Astrocyte (in vitro differentiated cells and primary cell): Measurements from ENCODE around the gene LEMD2. TPM values are rescaled to one million over a fixed set of nuclear protein-coding genes. Genes with fewer than 3 reads are reported as not detected.
A peak's percentile ranks its signal among the peaks of the same experiment; 100 is the strongest.

Experiments used
- DNase-seq: peaks from one replicate; pipeline ENCODE4 v3.0.0-alpha.2; 2010; ENCODE audit warnings: low read depth
- FAIRE-seq: peaks from 2 replicates; lab custom pipeline; 2011; peaks lifted over from hg19 to GRCh38; lab: Jason Lieb, UNC
- H2AFZ ChIP-seq: 2 replicates; pipeline ENCODE4 v1.6.0; 2012; ENCODE audit warnings: low read depth, low read length, inconsistent platforms
- H3K27ac ChIP-seq: 2 replicates; pipeline ENCODE4 v1.5.1; 2011; ENCODE audit warnings: low read depth, low read length, inconsistent platforms
- H3K27me3 ChIP-seq: 2 replicates; pipeline ENCODE4 v1.6.0; 2011; ENCODE audit warnings: low read length, inconsistent platforms; ENCODE audit not compliant: insufficient read depth
- H3K36me3 ChIP-seq: 2 replicates; pipeline ENCODE4 v1.5.1; 2011; ENCODE audit warnings: low read length, inconsistent platforms; ENCODE audit not compliant: insufficient read depth
- H3K4me1 ChIP-seq: 2 replicates; pipeline ENCODE4 v1.5.1; 2011; ENCODE audit warnings: low read length, inconsistent platforms; ENCODE audit not compliant: insufficient read depth
- H3K4me2 ChIP-seq: 2 replicates; pipeline ENCODE4 v1.6.0; 2012; ENCODE audit warnings: low read length, inconsistent platforms
- H3K4me3 ChIP-seq: 2 replicates; pipeline ENCODE4 v1.5.1; 2011; ENCODE audit warnings: low read depth, mild to moderate bottlenecking, low read length, inconsistent platforms; ENCODE audit not compliant: insufficient read depth
- H3K79me2 ChIP-seq: 2 replicates; pipeline ENCODE4 v1.6.0; 2012; ENCODE audit warnings: mild to moderate bottlenecking, low read length, inconsistent platforms; ENCODE audit not compliant: insufficient read depth
- H3K9ac ChIP-seq: 2 replicates; pipeline ENCODE4 v1.6.0; 2012; ENCODE audit warnings: mild to moderate bottlenecking, low read length, inconsistent platforms
- H3K9me3 ChIP-seq: 2 replicates; pipeline ENCODE4 v1.5.1; 2012; ENCODE audit warnings: low read depth, mild to moderate bottlenecking, low read length, inconsistent platforms; ENCODE audit not compliant: insufficient read depth
- H4K20me1 ChIP-seq: 2 replicates; pipeline ENCODE4 v1.6.0; 2012; ENCODE audit warnings: low read length, inconsistent platforms; ENCODE audit not compliant: insufficient read depth
- H3K27ac Mint-ChIP-seq: one replicate; pipeline ENCODE4 v1.8.0; 2021; ENCODE audit warnings: mild to moderate bottlenecking, mixed read lengths; ENCODE audit not compliant: unreplicated experiment
- H3K27me3 Mint-ChIP-seq: one replicate; pipeline ENCODE4 v1.8.0; 2021; ENCODE audit warnings: low read depth, mixed read lengths; ENCODE audit not compliant: unreplicated experiment
- H3K36me3 Mint-ChIP-seq: one replicate; pipeline ENCODE4 v1.8.0; 2021; ENCODE audit warnings: low read depth, mixed read lengths; ENCODE audit not compliant: unreplicated experiment
- H3K4me1 Mint-ChIP-seq: one replicate; pipeline ENCODE4 v1.8.0; 2021; ENCODE audit warnings: low read depth, mixed read lengths; ENCODE audit not compliant: unreplicated experiment
- H3K4me3 Mint-ChIP-seq: one replicate; pipeline ENCODE4 v1.8.0; 2021; ENCODE audit warnings: mild to moderate bottlenecking, moderate library complexity, mixed read lengths; ENCODE audit not compliant: unreplicated experiment
- H3K9me3 Mint-ChIP-seq: one replicate; pipeline ENCODE4 v1.8.0; 2021; ENCODE audit warnings: mild to moderate bottlenecking, mixed read lengths; ENCODE audit not compliant: unreplicated experiment
- EZH2 ChIP-seq: IDR thresholded peaks from 2 replicates; pipeline ENCODE4 v1.6.1; 2012; ENCODE audit warnings: mild to moderate bottlenecking, low read length, inconsistent platforms; ENCODE audit not compliant: insufficient read depth
- total RNA-seq: library from RNA; stranded (reverse); gene quantifications from 2 replicates; pipeline ENCODE4 v1.2.1, GENCODE V29; 2021
- TF ChIP-seq, protein P1 (sequence below): IDR thresholded peaks from 2 replicates; pipeline ENCODE4 v1.5.1; 2011; ENCODE audit warnings: low read depth, mild to moderate bottlenecking, inconsistent platforms, low read length, moderate library complexity; ENCODE audit not compliant: insufficient read depth

LEMD2 gene
- total RNA-seq, 1 donor from 2014 or later: 62.2 TPM

GRCh38 chr6:33751771-33752645 lies 36.9 kb downstream of the LEMD2 start:
- Mint-ChIP-seq H3K27me3 (peaks cover 11% of the 10 kb centered on the region), H3K27ac (no peak overlapping the region), H3K4me1 (peaks cover 13% of the 10 kb centered on the region), H3K4me3 (no peak overlapping the region), H3K9me3 (no peaks in the 10 kb centered on the region), H3K36me3 (no peaks in the 10 kb centered on the region)
- TF ChIP-seq EZH2: no peak
- TF ChIP-seq, protein P1, sequence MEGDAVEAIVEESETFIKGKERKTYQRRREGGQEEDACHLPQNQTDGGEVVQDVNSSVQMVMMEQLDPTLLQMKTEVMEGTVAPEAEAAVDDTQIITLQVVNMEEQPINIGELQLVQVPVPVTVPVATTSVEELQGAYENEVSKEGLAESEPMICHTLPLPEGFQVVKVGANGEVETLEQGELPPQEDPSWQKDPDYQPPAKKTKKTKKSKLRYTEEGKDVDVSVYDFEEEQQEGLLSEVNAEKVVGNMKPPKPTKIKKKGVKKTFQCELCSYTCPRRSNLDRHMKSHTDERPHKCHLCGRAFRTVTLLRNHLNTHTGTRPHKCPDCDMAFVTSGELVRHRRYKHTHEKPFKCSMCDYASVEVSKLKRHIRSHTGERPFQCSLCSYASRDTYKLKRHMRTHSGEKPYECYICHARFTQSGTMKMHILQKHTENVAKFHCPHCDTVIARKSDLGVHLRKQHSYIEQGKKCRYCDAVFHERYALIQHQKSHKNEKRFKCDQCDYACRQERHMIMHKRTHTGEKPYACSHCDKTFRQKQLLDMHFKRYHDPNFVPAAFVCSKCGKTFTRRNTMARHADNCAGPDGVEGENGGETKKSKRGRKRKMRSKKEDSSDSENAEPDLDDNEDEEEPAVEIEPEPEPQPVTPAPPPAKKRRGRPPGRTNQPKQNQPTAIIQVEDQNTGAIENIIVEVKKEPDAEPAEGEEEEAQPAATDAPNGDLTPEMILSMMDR: no peak
- Histone ChIP-seq H3K27ac (no peak overlapping the region), H3K9me3 (no peaks in the 10 kb centered on the region), H4K20me1 (no peaks in the 10 kb centered on the region), H3K36me3 (no peaks in the 10 kb centered on the region), H3K79me2 (no peaks in the 10 kb centered on the region), H3K27me3 (no peaks in the 10 kb centered on the region), H3K4me2 (no peak overlapping the region), H3K9ac (no peak overlapping the region), H2AFZ (no peak overlapping the region), H3K4me3 (no peak overlapping the region), H3K4me1 (no peaks in the 10 kb centered on the region)
- FAIRE-seq: no peak
- DNase-seq: no peak

DNA sequence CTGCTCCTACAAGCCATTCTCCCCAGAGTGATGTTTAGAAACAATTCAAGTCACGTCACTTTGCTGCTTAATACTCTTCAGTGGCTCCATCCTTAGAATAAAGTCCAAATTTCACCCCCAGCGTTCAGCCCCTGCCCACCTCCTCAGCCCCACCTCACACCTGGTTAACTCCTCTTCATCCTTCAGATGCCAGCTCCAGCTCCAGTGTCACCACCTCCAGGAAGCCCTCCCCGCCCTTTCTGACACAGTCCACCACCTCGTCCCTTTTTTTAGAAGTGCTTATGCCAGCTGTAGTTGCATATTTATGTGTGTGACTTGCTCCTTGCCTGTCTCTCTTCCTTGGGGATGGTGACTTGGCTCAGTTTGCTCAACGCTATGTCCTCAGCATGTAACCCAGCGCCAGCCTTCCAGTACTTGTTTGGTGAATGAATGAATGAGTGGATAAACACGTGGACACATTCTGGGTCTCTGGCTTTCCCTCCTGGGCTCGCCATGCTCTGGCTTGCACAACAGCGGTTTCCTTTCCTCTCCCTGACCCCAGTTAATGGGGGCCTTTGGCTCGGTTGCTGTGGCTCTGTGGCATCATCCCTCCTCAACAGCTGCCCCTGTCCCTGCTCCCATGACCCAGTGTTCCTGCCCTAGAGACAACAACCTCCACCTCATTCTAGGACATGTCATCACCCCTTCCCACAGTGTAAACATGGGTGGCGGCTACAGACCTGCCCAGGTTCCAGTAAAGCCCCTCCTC lies 38.5 kb downstream of the LEMD2 start:
- no peak for FAIRE-seq
- no peak overlapping the region for H3K27ac ChIP-seq

More for the DNA sequence above, 38.5 kb downstream of the LEMD2 start:
- Histone ChIP-seq H3K36me3 (no peaks in the 10 kb centered on the region), H3K27me3 (no peaks in the 10 kb centered on the region), H3K9ac (no peak overlapping the region), H3K4me2 (no peak overlapping the region), H3K9me3 (no peaks in the 10 kb centered on the region), H4K20me1 (no peaks in the 10 kb centered on the region), H3K4me3 (no peak overlapping the region), H3K4me1 (peaks cover 12% of the 10 kb centered on the region), H2AFZ (no peak overlapping the region), H3K79me2 (no peaks in the 10 kb centered on the region)
- peaks cover 11% of the 10 kb centered on the region for H3K27me3 Mint-ChIP-seq
- peaks cover 28% of the 10 kb centered on the region for H3K4me1 Mint-ChIP-seq
- no peaks in the 10 kb centered on the region for H3K36me3 Mint-ChIP-seq
- H3K9me3 Mint-ChIP-seq: no peaks in the 10 kb centered on the region
- DNase-seq: no peak
- no peak overlapping the region for H3K4me3 Mint-ChIP-seq
- peak overlapping the region; percentile 50 for H3K27ac Mint-ChIP-seq
- TF ChIP-seq, protein P1: no peak
- TF ChIP-seq EZH2: no peak
